Measurements from ENCODE around the gene DENND6A. TPM values are rescaled to one million over a fixed set of nuclear protein-coding genes. Genes with fewer than 3 reads are reported as not detected.
A peak's percentile ranks its signal among the peaks of the same experiment; 100 is the strongest.

The DENND6A gene
- total RNA-seq (ENCODE audit: low replicate concordance) = 29.5 and 35.4 TPM in 2 replicates

- H3K27ac Mint-ChIP-seq = peak within 1 kb of the TSS; percentile 92
- H3K4me3 Mint-ChIP-seq = peak within 1 kb of the TSS; percentile 93
- peaks cover 48% of the 10 kb centered on the region for H3K79me2 ChIP-seq (ENCODE audit: low read depth)
Observed at GRCh38 chr3:57692396-57693147, at the start of gene DENND6A. TSS of gene DENND6A (minus strand) at chr3:57693077. CDS start at chr3:57693018, 59 bp downstream.

DNA sequence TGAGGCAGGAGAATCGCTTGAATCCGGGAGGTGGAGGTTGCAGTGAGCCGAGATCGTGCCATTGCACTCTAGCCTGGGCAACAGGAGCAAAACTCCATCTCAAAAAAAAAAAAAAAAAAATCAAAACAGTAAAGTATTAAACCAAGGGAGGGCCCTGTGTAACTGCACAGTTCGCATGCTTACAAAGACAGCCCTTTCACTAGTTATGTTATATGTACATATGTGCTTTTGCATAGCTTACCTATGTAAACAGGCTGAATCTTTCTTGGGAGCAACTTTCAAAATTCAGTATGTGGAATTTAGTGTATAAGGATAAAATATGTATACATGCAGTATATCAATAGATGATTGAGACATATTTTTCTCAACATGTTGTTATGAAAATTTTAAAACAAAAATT lies 47.1 kb upstream of the DENND6A start:
- Mint-ChIP-seq H3K36me3 (no peaks in the 10 kb centered on the region), H3K9me3 (no peaks in the 10 kb centered on the region), H3K4me1 (no peaks in the 10 kb centered on the region), H3K27me3 (ENCODE audit: insufficient read depth, low read depth) (no peaks in the 10 kb centered on the region), H3K4me3 (no peak overlapping the region), H3K27ac (no peak overlapping the region)
- no peak overlapping the region for H3K9ac ChIP-seq
- no peaks in the 10 kb centered on the region for H3K36me3 ChIP-seq
- no peaks in the 10 kb centered on the region for H3K27me3 ChIP-seq
- H4K20me1 ChIP-seq (ENCODE audit: low read depth) = no peaks in the 10 kb centered on the region
- no peak overlapping the region for H3K27ac ChIP-seq
- DNase-seq (ENCODE audit: low spot score) = no peak
- no peaks in the 10 kb centered on the region for H3K9me3 ChIP-seq (ENCODE audit: low read depth)
- H3K79me2 ChIP-seq (ENCODE audit: low read depth) = no peaks in the 10 kb centered on the region
- no peak overlapping the region for H2AFZ ChIP-seq (replicated peaks)
- TF ChIP-seq EZH2phosphoT487 (IDR thresholded peaks at IDR 0.05) (no peak), CTCF (IDR thresholded peaks at IDR 0.05) (no peak), EZH2 (IDR thresholded peaks at IDR 0.05) (no peak)
- no peaks in the 10 kb centered on the region for H3F3A ChIP-seq (ENCODE audit: low read depth)
- H3K4me2 ChIP-seq = no peak overlapping the region
- peaks cover under 1% of the 10 kb centered on the region for H3K4me1 ChIP-seq
- no peak overlapping the region for H3K4me3 ChIP-seq

More at GRCh38 chr3:57692396-57693147, at the start of gene DENND6A:
- TF ChIP-seq EZH2phosphoT487 (IDR thresholded peaks at IDR 0.05) (no peak), EZH2 (IDR thresholded peaks at IDR 0.05) (no peak), CTCF (IDR thresholded peaks at IDR 0.05) (no peak)
- peak within 1 kb of the TSS; percentile 94 for H3K27ac ChIP-seq
- peaks cover 3% of the 10 kb centered on the region for H3K27me3 Mint-ChIP-seq (ENCODE audit: insufficient read depth, low read depth)
- peaks cover 24% of the 10 kb centered on the region for H3K4me1 Mint-ChIP-seq
- H3K4me3 ChIP-seq = peak within 1 kb of the TSS; percentile 61
- peak within 1 kb of the TSS; percentile 74 for H3K4me2 ChIP-seq
- H3K36me3 ChIP-seq = no peaks in the 10 kb centered on the region
- H2AFZ ChIP-seq (replicated peaks) = peak within 1 kb of the TSS; percentile 89
- peak within 1 kb of the TSS; percentile 67 for H3K9ac ChIP-seq
- no peaks in the 10 kb centered on the region for H3K9me3 Mint-ChIP-seq
- H3K9me3 ChIP-seq (ENCODE audit: low read depth) = no peaks in the 10 kb centered on the region
- peaks cover 35% of the 10 kb centered on the region for H4K20me1 ChIP-seq (ENCODE audit: low read depth)
- DNase-seq (ENCODE audit: low spot score) = peak; percentile 96
- peaks cover 50% of the 10 kb centered on the region for H3F3A ChIP-seq (ENCODE audit: low read depth)
- H3K4me1 ChIP-seq = peaks cover 22% of the 10 kb centered on the region
- H3K27me3 ChIP-seq = no peaks in the 10 kb centered on the region
- H3K36me3 Mint-ChIP-seq = no peaks in the 10 kb centered on the region

GRCh38 chr3:57738391-57738790 lies 45.5 kb upstream of the DENND6A start:
- Mint-ChIP-seq H3K27ac (no peak overlapping the region), H3K4me3 (no peak overlapping the region), H3K27me3 (ENCODE audit: insufficient read depth, low read depth) (peaks cover 2% of the 10 kb centered on the region), H3K9me3 (no peaks in the 10 kb centered on the region), H3K4me1 (peaks cover 6% of the 10 kb centered on the region), H3K36me3 (no peaks in the 10 kb centered on the region)
- peak overlapping the region; percentile 34 for H2AFZ ChIP-seq (replicated peaks)
- no peaks in the 10 kb centered on the region for H3K4me1 ChIP-seq
- no peaks in the 10 kb centered on the region for H3K79me2 ChIP-seq (ENCODE audit: low read depth)
- no peaks in the 10 kb centered on the region for H3K9me3 ChIP-seq (ENCODE audit: low read depth)
- H3K4me2 ChIP-seq = no peak overlapping the region
- H3K9ac ChIP-seq = no peak overlapping the region
- no peak overlapping the region for H3K4me3 ChIP-seq
- H3K36me3 ChIP-seq = no peaks in the 10 kb centered on the region
- H4K20me1 ChIP-seq (ENCODE audit: low read depth) = no peaks in the 10 kb centered on the region
- no peak for DNase-seq (ENCODE audit: low spot score)
- no peak for TF ChIP-seq EZH2phosphoT487 (IDR thresholded peaks at IDR 0.05)
- TF ChIP-seq EZH2 (IDR thresholded peaks at IDR 0.05) = no peak
- no peak for TF ChIP-seq CTCF (IDR thresholded peaks at IDR 0.05)
- H3K27me3 ChIP-seq = no peaks in the 10 kb centered on the region
- no peaks in the 10 kb centered on the region for H3F3A ChIP-seq (ENCODE audit: low read depth)
- no peak overlapping the region for H3K27ac ChIP-seq

All from neural progenitor cell (in vitro differentiated cells).